Natural killer cell (primary cell): ENCODE data around the gene CPAMD8. TPM values are rescaled to one million over a fixed set of nuclear protein-coding genes. Genes with fewer than 3 reads are reported as not detected.

Experiments
- ATAC-seq, 3 donors: fragments of 150-1000 bp in 2 of 3; fragments of 200-7000 bp in 1 of 3; cut with Tn5 transposase; 1 replicate in 1 of 3; 2 replicates in 2 of 3; pipeline ENCODE4 v1.10.0; 2021; ENCODE audit warnings: mild to moderate bottlenecking in 2 of 3, moderate library complexity in 2 of 3
- DNase-seq, 2 donors: peaks; one replicate each; pipeline versions ENCODE4 v3.0.0 to v3.0.0-alpha.2; 2013 to 2021; ENCODE audit warnings: mixed read lengths in 1 of 2
- H3K27ac ChIP-seq: one replicate; pipeline ENCODE4 v1.5.1; 2013; ENCODE audit warnings: mild to moderate bottlenecking, low read length
- H3K27me3 ChIP-seq: one replicate; pipeline ENCODE4 v1.6.1; 2013; ENCODE audit warnings: low read length; ENCODE audit not compliant: control insufficient read depth, insufficient read depth
- H3K36me3 ChIP-seq: one replicate; pipeline ENCODE4 v1.6.1; 2013; ENCODE audit warnings: low read length; ENCODE audit not compliant: control insufficient read depth, insufficient read depth
- H3K4me1 ChIP-seq: one replicate; pipeline ENCODE4 v1.6.1; 2013; ENCODE audit warnings: low read length; ENCODE audit not compliant: control insufficient read depth, insufficient read depth
- H3K4me3 ChIP-seq: one replicate; pipeline ENCODE4 v1.5.1; 2013; ENCODE audit warnings: low read length
- H3K9me3 ChIP-seq: one replicate; pipeline ENCODE4 v1.6.1; 2013; ENCODE audit warnings: low read length; ENCODE audit not compliant: control insufficient read depth, insufficient read depth
- H3K27ac Mint-ChIP-seq, 2 donors: one replicate each; pipeline ENCODE4 v1.8.0; 2022; ENCODE audit warnings: mild to moderate bottlenecking in 2 of 2, mixed read lengths in 2 of 2, moderate library complexity in 1 of 2
- H3K27me3 Mint-ChIP-seq, 2 donors: one replicate each; pipeline ENCODE4 v1.8.0; 2022; ENCODE audit warnings: low read depth in 2 of 2, mixed read lengths in 2 of 2
- H3K36me3 Mint-ChIP-seq: one replicate; pipeline ENCODE4 v1.8.0; 2022; ENCODE audit warnings: mixed read lengths
- H3K4me1 Mint-ChIP-seq, 2 donors: one replicate each; pipeline ENCODE4 v1.8.0; 2022; ENCODE audit warnings: mixed read lengths in 2 of 2
- H3K4me3 Mint-ChIP-seq: one replicate; pipeline ENCODE4 v1.8.0; 2022; ENCODE audit warnings: mild to moderate bottlenecking, moderate library complexity, mixed read lengths
- H3K9me3 Mint-ChIP-seq, 2 donors: one replicate each; pipeline ENCODE4 v1.8.0; 2022; ENCODE audit warnings: mixed read lengths in 2 of 2
- CTCF ChIP-seq: fragments of 200-600 bp; IDR thresholded peaks from one replicate; pipeline ENCODE4 v1.8.0; 2022; ENCODE audit warnings: antibody characterized with exemption
- WGBS: methylation state at CpG from one replicate; pipeline ENCODE4 v1.1.7; 2013; ENCODE audit warnings: missing lambda C conversion rate; ENCODE audit not compliant: insufficient coverage; 5-methylcytosine and 5-hydroxymethylcytosine counted together
- intact Hi-C: fragments of 100-400 bp; cut with micrococcal nuclease; formaldehyde crosslinking; loops from one replicate; pipeline ENCODE4 v1.14.2; 2022
- total RNA-seq, 4 donors: library from RNA; stranded (reverse); fragments of 120-200 nt in 1 of 4; gene quantifications; one replicate each; pipeline versions ENCODE4 v1.2.3 to v1.2.4, GENCODE V29; 2013 to 2022

Gene CPAMD8
- total RNA-seq, 3 donors from 2014 or later (not counting 1 experiment from before 2014, with no cell fraction given), result 3.6 to 4.9 (median 4.7) TPM

GRCh38 chr19:16889366-16889882 is 137.2 kb downstream of the CPAMD8 start:
- ATAC-seq, result no peak
- H3K4me3 Mint-ChIP-seq, result peak overlapping the region; percentile 76
- peaks cover 24 to 42% of the 10 kb centered on the region in 2 donors for H3K4me1 Mint-ChIP-seq
- Histone ChIP-seq H3K4me1 (peaks cover 47% of the 10 kb centered on the region), H3K9me3 (no peaks in the 10 kb centered on the region), H3K36me3 (no peaks in the 10 kb centered on the region), H3K4me3 (no peak overlapping the region), H3K27me3 (no peaks in the 10 kb centered on the region), H3K27ac (no peak overlapping the region)
- DNase-seq, result no peak
- intact Hi-C loops, result no loop called here
- H3K36me3 Mint-ChIP-seq, result no peaks in the 10 kb centered on the region
- no peak for TF ChIP-seq CTCF
- H3K27ac Mint-ChIP-seq, result peak overlapping the region in 1 of 2 donors; percentile 74
- no peaks in the 10 kb centered on the region for H3K27me3 Mint-ChIP-seq
- 84% methylated on average over 22 of the region's 22 CpGs for WGBS
- no peaks in the 10 kb centered on the region for H3K9me3 Mint-ChIP-seq

- TF ChIP-seq CTCF, result no peak
- H3K9me3 ChIP-seq, result no peaks in the 10 kb centered on the region
- no peaks in the 10 kb centered on the region for H3K27me3 ChIP-seq
- Mint-ChIP-seq H3K4me3 (peak within 1 kb of the TSS; percentile 76), H3K27ac (peak within 1 kb of the TSS in 1 of 2 donors; percentile 74), H3K27me3 (no peaks in the 10 kb centered on the region), H3K4me1 (peaks cover 24 to 40% of the 10 kb centered on the region in 2 donors), H3K36me3 (no peaks in the 10 kb centered on the region), H3K9me3 (no peaks in the 10 kb centered on the region)
- ATAC-seq (peak; percentile 56 to 73 (median 58)), DNase-seq (no peak)
- intact Hi-C loops, result no loop called here
- 4% methylated on average over 31 of the region's 31 CpGs for WGBS
- H3K27ac ChIP-seq, result no peak within 1 kb of the TSS
- H3K4me3 ChIP-seq, result no peak within 1 kb of the TSS
- H3K4me1 ChIP-seq, result peaks cover 41% of the 10 kb centered on the region
- no peaks in the 10 kb centered on the region for H3K36me3 ChIP-seq
Observed at GRCh38 chr19:16888629-16889365, 137.8 kb downstream of the CPAMD8 start, which contains the start of gene F2RL3. F2RL3 (plus strand) TSS chr19:16888999; CDS start chr19:16889190, 191 bp downstream.

- 58% methylated on average over 17 of the region's 17 CpGs for WGBS
- Mint-ChIP-seq H3K4me1 (peaks cover 12 to 29% of the 10 kb centered on the region in 2 donors), H3K4me3 (peak overlapping the region; percentile 42), H3K27me3 (no peaks in the 10 kb centered on the region), H3K9me3 (peaks cover 3 to 4% of the 10 kb centered on the region in 2 donors), H3K27ac (no peak overlapping the region), H3K36me3 (peaks cover 6% of the 10 kb centered on the region)
- H3K4me3 ChIP-seq, result no peak overlapping the region
- H3K27ac ChIP-seq, result no peak overlapping the region
- H3K4me1 ChIP-seq, result peaks cover 32% of the 10 kb centered on the region
- DNase-seq, result no peak
- TF ChIP-seq CTCF, result no peak
- H3K27me3 ChIP-seq, result no peaks in the 10 kb centered on the region
- H3K36me3 ChIP-seq, result no peaks in the 10 kb centered on the region
- peaks cover 11% of the 10 kb centered on the region for H3K9me3 ChIP-seq
- ATAC-seq, result no peak
- intact Hi-C loops, result no loop called here
Observed at GRCh38 chr19:16887353-16888265, 139.0 kb downstream of the CPAMD8 start.
